Transverse colon (tissue), 4 donors: ENCODE measurements around the gene STARD3.

Experiments
- POLR2A ChIP-seq: fragments of 450-650 bp; IDR thresholded peaks from one replicate; pipeline ENCODE4 v1.6.1; 2016; ENCODE audit warnings: antibody characterized with exemption, mild to moderate bottlenecking, moderate library complexity
- POLR2AphosphoS5 ChIP-seq, 3 donors: sonication (generic); formaldehyde crosslinking; IDR thresholded peaks; one replicate each; pipeline ENCODE4 v1.6.1; 2016; ENCODE audit warnings: antibody characterized with exemption in 3 of 3
- TF ChIP-seq, protein P1 (sequence below), 5 experiments: fragments of 200-600 bp in 3 of 5; fragments of 450-650 bp in 2 of 5; sonication (generic) in 3 of 5; IDR thresholded peaks; 1 replicate in 2 of 5; 2 replicates in 3 of 5; pipeline ENCODE4 v1.5.1; 2016 to 2017; ENCODE audit warnings: antibody characterized with exemption in 5 of 5, inconsistent platforms in 3 of 5, mild to moderate bottlenecking in 2 of 5, moderate library complexity in 1 of 5

- TF ChIP-seq, protein P1, sequence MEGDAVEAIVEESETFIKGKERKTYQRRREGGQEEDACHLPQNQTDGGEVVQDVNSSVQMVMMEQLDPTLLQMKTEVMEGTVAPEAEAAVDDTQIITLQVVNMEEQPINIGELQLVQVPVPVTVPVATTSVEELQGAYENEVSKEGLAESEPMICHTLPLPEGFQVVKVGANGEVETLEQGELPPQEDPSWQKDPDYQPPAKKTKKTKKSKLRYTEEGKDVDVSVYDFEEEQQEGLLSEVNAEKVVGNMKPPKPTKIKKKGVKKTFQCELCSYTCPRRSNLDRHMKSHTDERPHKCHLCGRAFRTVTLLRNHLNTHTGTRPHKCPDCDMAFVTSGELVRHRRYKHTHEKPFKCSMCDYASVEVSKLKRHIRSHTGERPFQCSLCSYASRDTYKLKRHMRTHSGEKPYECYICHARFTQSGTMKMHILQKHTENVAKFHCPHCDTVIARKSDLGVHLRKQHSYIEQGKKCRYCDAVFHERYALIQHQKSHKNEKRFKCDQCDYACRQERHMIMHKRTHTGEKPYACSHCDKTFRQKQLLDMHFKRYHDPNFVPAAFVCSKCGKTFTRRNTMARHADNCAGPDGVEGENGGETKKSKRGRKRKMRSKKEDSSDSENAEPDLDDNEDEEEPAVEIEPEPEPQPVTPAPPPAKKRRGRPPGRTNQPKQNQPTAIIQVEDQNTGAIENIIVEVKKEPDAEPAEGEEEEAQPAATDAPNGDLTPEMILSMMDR (IDR thresholded peaks at IDR 0.05) = no peak
- TF ChIP-seq POLR2AphosphoS5 (IDR thresholded peaks at IDR 0.05) (no peak), POLR2A (no peak)
Observed at GRCh38 chr17:39639043-39639442, 2.1 kb downstream of the STARD3 start.
